Measurements from ENCODE around the gene VPS35L. TPM values are rescaled to one million over a fixed set of nuclear protein-coding genes. Genes with fewer than 3 reads are reported as not detected.

VPS35L gene
- total RNA-seq, 1 donor from 2014 or later, result 33.2 TPM

DNA sequence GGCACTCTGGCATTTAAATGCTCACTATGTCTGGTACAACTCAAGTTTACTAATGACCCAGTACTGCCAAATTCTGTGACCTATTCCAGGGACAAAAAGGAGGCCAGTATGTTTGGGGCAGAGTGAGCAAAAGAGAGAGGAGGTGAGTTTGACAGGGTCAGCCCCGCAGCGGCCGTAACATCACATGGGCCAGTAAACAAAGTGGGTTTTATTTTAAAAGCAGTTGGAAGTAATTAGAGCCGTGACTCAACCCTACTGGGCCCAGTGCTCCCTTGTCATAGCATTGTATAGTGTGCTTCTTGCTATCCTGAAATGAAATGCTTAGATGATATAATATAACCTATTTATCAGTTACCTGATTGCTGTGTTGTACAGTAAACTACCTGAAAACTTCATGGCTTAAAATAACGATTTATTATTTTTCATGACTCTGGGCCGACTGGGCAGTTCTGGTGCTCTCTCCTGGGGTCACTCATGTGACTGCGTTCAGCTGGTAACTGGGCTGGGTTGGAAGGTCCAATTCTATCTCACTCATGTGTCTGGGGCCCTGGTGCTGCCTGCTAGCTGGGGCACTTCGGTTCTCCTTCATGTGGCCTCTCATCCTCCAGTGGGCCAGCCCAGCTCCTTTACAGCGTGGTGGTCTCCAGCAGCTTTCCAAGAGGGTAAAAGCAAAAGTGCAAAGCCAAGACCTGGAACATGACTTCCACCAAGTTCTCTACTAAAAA is 189.9 kb downstream of the VPS35L start:
- peak in 1 of 2 donors; percentile 42 for DNase-seq (ENCODE audit: low read depth in 2 of 2)

DNA sequence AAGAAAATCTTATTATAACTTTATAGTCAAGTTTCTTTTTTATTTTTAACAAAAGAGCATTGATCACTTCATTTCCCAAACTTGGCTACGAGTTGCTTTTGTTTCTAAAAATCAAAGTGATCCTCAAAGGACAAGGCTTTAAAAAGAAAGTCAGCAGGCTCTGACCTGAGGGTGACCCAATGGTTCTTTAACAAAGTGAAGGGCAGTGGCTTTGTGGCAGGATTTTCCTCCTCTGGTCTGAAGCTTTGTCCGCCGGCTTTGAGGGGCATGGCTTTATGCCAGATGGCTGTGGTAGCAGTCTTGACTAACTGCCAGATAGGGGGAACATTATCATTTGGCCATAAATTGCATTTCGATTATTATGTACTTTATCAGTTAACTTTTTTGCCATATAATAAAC is 191.1 kb downstream of the VPS35L start:
- peak in 1 of 2 donors; percentile 37 for DNase-seq (ENCODE audit: low read depth in 2 of 2)

DNA sequence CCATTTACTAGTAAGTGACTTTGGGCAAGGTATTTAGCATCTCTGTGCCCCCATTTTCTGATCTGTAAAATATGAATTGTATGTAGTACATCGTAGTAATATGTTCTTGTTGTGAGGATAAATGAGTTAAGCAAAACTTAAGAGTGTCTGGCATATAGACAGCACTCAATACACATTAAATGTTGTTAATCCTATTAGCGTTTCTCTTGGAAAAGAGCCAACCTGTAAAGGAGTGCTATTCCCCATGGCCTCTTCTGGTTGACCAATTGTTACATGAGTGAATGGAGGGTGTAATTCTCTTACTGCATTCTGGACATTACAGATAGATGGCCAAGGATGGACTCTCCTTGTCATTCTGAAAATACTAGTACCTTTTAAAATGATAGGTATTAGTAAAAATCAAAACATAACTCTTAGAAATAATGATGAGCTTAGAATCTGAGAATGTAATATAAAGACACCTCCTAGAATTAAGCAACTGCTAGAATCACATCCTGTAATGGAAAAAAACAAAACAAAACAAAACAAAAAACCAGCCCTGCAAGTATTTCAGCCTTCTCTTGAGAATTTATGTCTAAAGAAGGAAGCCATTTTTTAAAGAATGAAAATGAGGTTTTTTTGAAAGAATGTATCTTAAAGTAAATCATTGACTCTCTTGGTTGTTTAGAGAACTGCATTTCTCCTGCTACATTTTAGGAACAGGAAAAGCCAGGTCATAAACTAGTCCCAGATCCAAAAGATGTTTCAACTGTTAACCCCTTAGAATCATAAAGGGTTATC is 193.1 kb downstream of the VPS35L start:
- peak in 1 of 2 donors; percentile 32 for DNase-seq (ENCODE audit: low read depth in 2 of 2)

DNA sequence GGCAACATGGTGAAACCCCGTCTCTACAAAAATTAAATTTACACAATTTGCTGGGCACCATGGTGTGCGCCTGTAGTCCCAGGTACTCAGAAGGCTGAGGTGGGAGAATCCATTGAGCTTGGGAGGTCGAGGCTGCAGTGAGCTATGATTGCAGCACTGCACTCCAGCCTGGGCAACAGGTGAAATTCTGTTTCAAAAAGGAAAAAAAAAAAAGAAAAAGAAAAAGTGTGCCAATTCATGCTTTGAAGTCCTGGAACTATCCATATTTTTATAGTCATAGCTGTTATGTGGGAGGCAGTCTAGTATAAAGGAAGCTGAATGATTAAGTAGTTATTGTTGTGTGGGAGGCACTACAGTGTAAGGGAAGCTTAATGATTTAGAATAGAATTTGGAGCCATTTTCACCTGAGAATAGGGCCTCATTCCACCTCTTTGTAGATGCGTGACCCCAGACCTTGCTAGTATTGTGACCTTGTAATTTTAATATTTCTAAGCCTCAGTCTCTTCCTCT is 194.1 kb downstream of the VPS35L start:
- peak in 1 of 2 donors; percentile 43 for DNase-seq (ENCODE audit: low read depth in 2 of 2)

Other genes starting within 250 kb of the VPS35L start
- under 0.01 TPM in 1 of 2 replicates, not detected in the other for gene TMC5, start 137.8 kb upstream of the VPS35L start, total RNA-seq
- gene GDE1, start 33.6 kb upstream of the VPS35L start, total RNA-seq, result 23.4 and 24.7 TPM in 2 replicates
- gene CCP110, start 31.8 kb upstream of the VPS35L start, total RNA-seq, result 7.1 and 7.3 TPM in 2 replicates
- 8.3 and 9.4 TPM in 2 replicates for gene KNOP1, start 162.5 kb downstream of the VPS35L start, total RNA-seq
- 8.2 and 13.1 TPM in 2 replicates for gene IQCK, start 162.6 kb downstream of the VPS35L start, total RNA-seq

Measured in dermis microvascular lymphatic vessel endothelial cell (primary cell).